WTC11 (cell line): ENCODE data around the gene RBFA. TPM values are rescaled to one million over a fixed set of nuclear protein-coding genes. Genes with fewer than 3 reads are reported as not detected.

Source experiments
- ATAC-seq: fragments of 200-7000 bp; cut with Tn5 transposase; 2 replicates; pipeline ENCODE4 v1.10.0; 2021; ENCODE audit warnings: mild to moderate bottlenecking, moderate library complexity
- CTCF ChIA-PET: fragments of 300-600 bp; sonication (Branson Sonifier 250); formaldehyde crosslinking; loops from one replicate; lab custom pipeline; 2021; ENCODE audit warnings: antibody characterized with exemption; lab: Charles Lee
- POLR2A ChIA-PET: fragments of 350-600 bp; sonication (Branson Sonifier 250); formaldehyde crosslinking; loops from one replicate; lab custom pipeline; 2021; ENCODE audit warnings: antibody characterized with exemption; lab: Charles Lee
- DNase-seq: peaks from one replicate; pipeline ENCODE4 v3.0.0; 2021; ENCODE audit warnings: low spot score
- H3K27ac Mint-ChIP-seq: 2 replicates; pipeline ENCODE4 v1.8.0; 2021; ENCODE audit warnings: mixed read lengths
- H3K27me3 Mint-ChIP-seq: 2 replicates; pipeline ENCODE4 v1.8.0; 2021; ENCODE audit warnings: low read depth, mild to moderate bottlenecking, moderate library complexity, mixed read lengths
- H3K36me3 Mint-ChIP-seq: 2 replicates; pipeline ENCODE4 v1.8.0; 2021; ENCODE audit warnings: mixed read lengths
- H3K4me1 Mint-ChIP-seq: 2 replicates; pipeline ENCODE4 v1.8.0; 2022; ENCODE audit warnings: mixed read lengths
- H3K4me3 Mint-ChIP-seq: 2 replicates; pipeline ENCODE4 v1.8.0; 2021; ENCODE audit warnings: mild to moderate bottlenecking, moderate library complexity, mixed read lengths
- H3K9me3 Mint-ChIP-seq: 2 replicates; pipeline ENCODE4 v1.8.0; 2021; ENCODE audit warnings: mixed read lengths
- ARID4B ChIP-seq: sonication (generic); formaldehyde crosslinking; IDR thresholded peaks from 2 replicates; pipeline ENCODE4 v1.8.0; 2023; ENCODE audit warnings: missing genetic modification reagents, mild to moderate bottlenecking, borderline replicate concordance
- CBFB ChIP-seq: sonication (generic); formaldehyde crosslinking; IDR thresholded peaks from 2 replicates; pipeline ENCODE4 v1.8.1; 2022; ENCODE audit warnings: mild to moderate bottlenecking, low read depth, missing genetic modification reagents
- CDX4 ChIP-seq: fragments of 250-450 bp; sonication (Bioruptor Pico); IDR thresholded peaks from 2 replicates; pipeline ENCODE4 v1.9.0; 2021; ENCODE audit warnings: moderate library complexity, mild to moderate bottlenecking, inconsistent platforms, borderline replicate concordance
- CREM ChIP-seq: sonication (generic); formaldehyde crosslinking; IDR thresholded peaks from 2 replicates; pipeline ENCODE4 v1.8.1; 2022; ENCODE audit warnings: mild to moderate bottlenecking, missing genetic modification reagents, moderate library complexity
- FOXJ3 ChIP-seq: sonication (generic); formaldehyde crosslinking; IDR thresholded peaks from 2 replicates; pipeline ENCODE4 v1.9.0; 2021; ENCODE audit warnings: missing genetic modification reagents, mild to moderate bottlenecking, borderline replicate concordance
- GTF2I ChIP-seq: fragments of 250-450 bp; sonication (Bioruptor Pico); conservative IDR thresholded peaks from 2 replicates; pipeline ENCODE4 v1.4.0; 2021; ENCODE audit warnings: mild to moderate bottlenecking
- MYBL2 ChIP-seq: sonication (generic); formaldehyde crosslinking; IDR thresholded peaks from 2 replicates; pipeline ENCODE4 v1.8.1; 2023; ENCODE audit warnings: mild to moderate bottlenecking, moderate library complexity, missing genetic modification reagents
- RELA ChIP-seq: sonication (generic); formaldehyde crosslinking; IDR thresholded peaks from 2 replicates; pipeline ENCODE4 v1.8.1; 2022; ENCODE audit warnings: missing genetic modification reagents, mild to moderate bottlenecking, borderline replicate concordance
- ZNF416 ChIP-seq: fragments of 250-450 bp; sonication (Bioruptor Pico); IDR thresholded peaks from 2 replicates; pipeline ENCODE4 v1.9.0; 2021; ENCODE audit warnings: mild to moderate bottlenecking, inconsistent platforms
- ZNF423 ChIP-seq: fragments of 250-450 bp; sonication (Bioruptor Pico); IDR thresholded peaks from 2 replicates; pipeline ENCODE4 v2.1.2; 2022; ENCODE audit warnings: mild to moderate bottlenecking, moderate library complexity
- ZSCAN18 ChIP-seq: fragments of 250-450 bp; sonication (Bioruptor Pico); IDR thresholded peaks from 2 replicates; pipeline ENCODE4 v2.1.2; 2022; ENCODE audit warnings: mild to moderate bottlenecking, moderate library complexity
- total RNA-seq: library from RNA; stranded (reverse); gene quantifications from 3 replicates; pipeline ENCODE4 v1.2.3, GENCODE V29; 2021
- TF ChIP-seq, protein P1 (sequence below): sonication (generic); formaldehyde crosslinking; IDR thresholded peaks from 2 replicates; pipeline ENCODE4 v1.8.1; 2022; ENCODE audit warnings: low read depth, mild to moderate bottlenecking, moderate library complexity, missing genetic modification reagents, borderline replicate concordance
- TF ChIP-seq, protein P2 (sequence below): fragments of 200-600 bp; IDR thresholded peaks from 2 replicates; pipeline ENCODE4 v1.8.0; 2022; ENCODE audit warnings: antibody characterized with exemption
- TF ChIP-seq, protein P3 (sequence below): sonication (generic); formaldehyde crosslinking; IDR thresholded peaks from 2 replicates; pipeline ENCODE4 v1.8.1; 2023; ENCODE audit warnings: mild to moderate bottlenecking, missing genetic modification reagents, moderate library complexity
- TF ChIP-seq, protein P4 (sequence below): sonication (generic); formaldehyde crosslinking; conservative IDR thresholded peaks from 2 replicates; pipeline ENCODE4 v1.8.1; 2023; ENCODE audit warnings: mild to moderate bottlenecking, low read depth, missing genetic modification reagents, moderate library complexity
- TF ChIP-seq, protein P5 (sequence below): sonication (generic); formaldehyde crosslinking; IDR thresholded peaks from 2 replicates; pipeline ENCODE4 v1.8.1; 2022; ENCODE audit warnings: mild to moderate bottlenecking, missing genetic modification reagents, moderate library complexity, borderline replicate concordance

The RBFA gene
- total RNA-seq, 1 experiment from 2014 or later, result 37.1 TPM

DNA sequence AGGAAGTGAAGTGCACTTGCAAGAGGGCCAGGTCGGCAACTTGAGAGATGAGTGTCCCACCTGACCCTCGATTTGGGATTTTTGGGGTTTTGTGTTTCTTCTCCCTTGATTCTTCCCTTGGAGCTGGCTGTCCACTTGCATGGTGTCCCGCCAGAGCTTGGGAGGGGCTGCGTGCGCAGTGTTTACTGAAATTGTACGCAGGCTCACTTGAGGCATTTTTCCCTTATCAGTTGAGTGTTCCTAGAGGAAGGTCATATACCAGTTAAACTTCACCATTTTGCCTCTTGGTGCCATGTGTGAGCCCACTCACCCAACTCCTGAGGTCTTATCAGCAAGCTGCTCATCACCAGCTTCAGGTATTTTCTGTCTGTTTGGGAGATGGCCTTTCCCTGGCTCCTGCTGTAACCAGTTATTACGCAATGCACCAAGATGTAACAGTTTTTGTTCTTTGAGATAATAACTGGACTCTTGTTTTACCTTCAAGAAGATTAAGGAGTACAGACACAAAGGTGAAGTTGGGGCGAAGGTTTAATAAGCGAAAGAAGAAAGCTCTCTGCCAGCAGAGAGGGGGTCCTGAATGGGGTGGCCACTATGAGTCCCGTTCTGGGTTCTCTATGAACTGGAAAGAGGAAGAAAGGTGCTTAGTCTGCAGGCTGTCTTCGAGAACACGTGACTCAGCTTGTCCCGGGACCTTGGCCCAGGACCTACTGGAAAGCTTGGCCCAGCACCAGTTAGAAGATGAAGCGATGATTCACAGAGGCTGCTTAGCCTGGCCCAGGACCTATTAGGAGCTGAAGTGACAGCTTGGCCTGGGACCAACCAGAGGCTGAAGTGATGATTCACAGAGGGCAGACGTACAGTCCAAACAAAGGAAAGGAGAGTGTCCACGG lies 24.3 kb upstream of the RBFA start (continued):
- TF ChIP-seq, protein P1, sequence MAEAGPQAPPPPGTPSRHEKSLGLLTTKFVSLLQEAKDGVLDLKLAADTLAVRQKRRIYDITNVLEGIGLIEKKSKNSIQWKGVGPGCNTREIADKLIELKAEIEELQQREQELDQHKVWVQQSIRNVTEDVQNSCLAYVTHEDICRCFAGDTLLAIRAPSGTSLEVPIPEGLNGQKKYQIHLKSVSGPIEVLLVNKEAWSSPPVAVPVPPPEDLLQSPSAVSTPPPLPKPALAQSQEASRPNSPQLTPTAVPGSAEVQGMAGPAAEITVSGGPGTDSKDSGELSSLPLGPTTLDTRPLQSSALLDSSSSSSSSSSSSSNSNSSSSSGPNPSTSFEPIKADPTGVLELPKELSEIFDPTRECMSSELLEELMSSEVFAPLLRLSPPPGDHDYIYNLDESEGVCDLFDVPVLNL (CRISPR knock-in tag), result no peak
- TF ChIP-seq, protein P2, sequence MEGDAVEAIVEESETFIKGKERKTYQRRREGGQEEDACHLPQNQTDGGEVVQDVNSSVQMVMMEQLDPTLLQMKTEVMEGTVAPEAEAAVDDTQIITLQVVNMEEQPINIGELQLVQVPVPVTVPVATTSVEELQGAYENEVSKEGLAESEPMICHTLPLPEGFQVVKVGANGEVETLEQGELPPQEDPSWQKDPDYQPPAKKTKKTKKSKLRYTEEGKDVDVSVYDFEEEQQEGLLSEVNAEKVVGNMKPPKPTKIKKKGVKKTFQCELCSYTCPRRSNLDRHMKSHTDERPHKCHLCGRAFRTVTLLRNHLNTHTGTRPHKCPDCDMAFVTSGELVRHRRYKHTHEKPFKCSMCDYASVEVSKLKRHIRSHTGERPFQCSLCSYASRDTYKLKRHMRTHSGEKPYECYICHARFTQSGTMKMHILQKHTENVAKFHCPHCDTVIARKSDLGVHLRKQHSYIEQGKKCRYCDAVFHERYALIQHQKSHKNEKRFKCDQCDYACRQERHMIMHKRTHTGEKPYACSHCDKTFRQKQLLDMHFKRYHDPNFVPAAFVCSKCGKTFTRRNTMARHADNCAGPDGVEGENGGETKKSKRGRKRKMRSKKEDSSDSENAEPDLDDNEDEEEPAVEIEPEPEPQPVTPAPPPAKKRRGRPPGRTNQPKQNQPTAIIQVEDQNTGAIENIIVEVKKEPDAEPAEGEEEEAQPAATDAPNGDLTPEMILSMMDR, result no peak
- TF ChIP-seq ARID4B (CRISPR knock-in tag) (no peak), CREM (CRISPR knock-in tag) (no peak), RELA (no peak), ZSCAN18 (CRISPR knock-in tag) (no peak)
- TF ChIP-seq, protein P3, sequence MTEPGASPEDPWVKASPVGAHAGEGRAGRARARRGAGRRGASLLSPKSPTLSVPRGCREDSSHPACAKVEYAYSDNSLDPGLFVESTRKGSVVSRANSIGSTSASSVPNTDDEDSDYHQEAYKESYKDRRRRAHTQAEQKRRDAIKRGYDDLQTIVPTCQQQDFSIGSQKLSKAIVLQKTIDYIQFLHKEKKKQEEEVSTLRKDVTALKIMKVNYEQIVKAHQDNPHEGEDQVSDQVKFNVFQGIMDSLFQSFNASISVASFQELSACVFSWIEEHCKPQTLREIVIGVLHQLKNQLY (CRISPR knock-in tag), result no peak
- TF ChIP-seq, protein P4, sequence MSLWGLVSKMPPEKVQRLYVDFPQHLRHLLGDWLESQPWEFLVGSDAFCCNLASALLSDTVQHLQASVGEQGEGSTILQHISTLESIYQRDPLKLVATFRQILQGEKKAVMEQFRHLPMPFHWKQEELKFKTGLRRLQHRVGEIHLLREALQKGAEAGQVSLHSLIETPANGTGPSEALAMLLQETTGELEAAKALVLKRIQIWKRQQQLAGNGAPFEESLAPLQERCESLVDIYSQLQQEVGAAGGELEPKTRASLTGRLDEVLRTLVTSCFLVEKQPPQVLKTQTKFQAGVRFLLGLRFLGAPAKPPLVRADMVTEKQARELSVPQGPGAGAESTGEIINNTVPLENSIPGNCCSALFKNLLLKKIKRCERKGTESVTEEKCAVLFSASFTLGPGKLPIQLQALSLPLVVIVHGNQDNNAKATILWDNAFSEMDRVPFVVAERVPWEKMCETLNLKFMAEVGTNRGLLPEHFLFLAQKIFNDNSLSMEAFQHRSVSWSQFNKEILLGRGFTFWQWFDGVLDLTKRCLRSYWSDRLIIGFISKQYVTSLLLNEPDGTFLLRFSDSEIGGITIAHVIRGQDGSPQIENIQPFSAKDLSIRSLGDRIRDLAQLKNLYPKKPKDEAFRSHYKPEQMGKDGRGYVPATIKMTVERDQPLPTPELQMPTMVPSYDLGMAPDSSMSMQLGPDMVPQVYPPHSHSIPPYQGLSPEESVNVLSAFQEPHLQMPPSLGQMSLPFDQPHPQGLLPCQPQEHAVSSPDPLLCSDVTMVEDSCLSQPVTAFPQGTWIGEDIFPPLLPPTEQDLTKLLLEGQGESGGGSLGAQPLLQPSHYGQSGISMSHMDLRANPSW (CRISPR knock-in tag), result no peak

DNA sequence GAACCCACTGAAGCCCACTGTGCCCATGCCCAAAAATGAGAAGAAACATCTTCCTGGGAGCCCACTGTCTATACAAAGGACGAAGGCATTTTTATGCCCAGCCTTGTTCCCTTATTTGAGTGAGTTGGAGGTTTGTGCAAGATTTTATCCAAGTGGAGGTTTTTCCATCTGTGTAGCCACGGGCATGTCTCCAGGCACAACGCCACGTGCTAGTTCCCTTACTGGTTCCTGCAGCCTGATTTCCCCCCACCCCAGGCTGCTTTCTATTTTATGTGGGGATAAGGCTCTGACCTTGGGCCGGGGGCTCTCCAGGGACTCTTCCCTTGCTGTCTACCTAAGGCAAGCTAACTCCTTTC lies 23.7 kb upstream of the RBFA start:
- DNase-seq (no peak), ATAC-seq (no peak)
- H3K36me3 Mint-ChIP-seq, result peaks cover 35% of the 10 kb centered on the region
- H3K27me3 Mint-ChIP-seq, result peaks cover 13% of the 10 kb centered on the region
- POLR2A ChIA-PET, result no interaction called here
- peaks cover 76% of the 10 kb centered on the region for H3K9me3 Mint-ChIP-seq
- CTCF ChIA-PET, result no interaction called here
- no peak overlapping the region for H3K4me3 Mint-ChIP-seq
- no peak overlapping the region for H3K27ac Mint-ChIP-seq
- H3K4me1 Mint-ChIP-seq, result peaks cover 20% of the 10 kb centered on the region
- no peak for TF ChIP-seq RELA
- no peak for TF ChIP-seq CREM (CRISPR knock-in tag)
- TF ChIP-seq CBFB (CRISPR knock-in tag), result no peak
- TF ChIP-seq ZNF416 (CRISPR knock-in tag), result no peak
- TF ChIP-seq MYBL2 (CRISPR knock-in tag), result no peak
- no peak for TF ChIP-seq FOXJ3 (CRISPR knock-in tag)
- no peak for TF ChIP-seq GTF2I (CRISPR knock-in tag)
- TF ChIP-seq ZNF423 (CRISPR knock-in tag), result no peak
- TF ChIP-seq ZSCAN18 (CRISPR knock-in tag), result no peak
- TF ChIP-seq, protein P5, sequence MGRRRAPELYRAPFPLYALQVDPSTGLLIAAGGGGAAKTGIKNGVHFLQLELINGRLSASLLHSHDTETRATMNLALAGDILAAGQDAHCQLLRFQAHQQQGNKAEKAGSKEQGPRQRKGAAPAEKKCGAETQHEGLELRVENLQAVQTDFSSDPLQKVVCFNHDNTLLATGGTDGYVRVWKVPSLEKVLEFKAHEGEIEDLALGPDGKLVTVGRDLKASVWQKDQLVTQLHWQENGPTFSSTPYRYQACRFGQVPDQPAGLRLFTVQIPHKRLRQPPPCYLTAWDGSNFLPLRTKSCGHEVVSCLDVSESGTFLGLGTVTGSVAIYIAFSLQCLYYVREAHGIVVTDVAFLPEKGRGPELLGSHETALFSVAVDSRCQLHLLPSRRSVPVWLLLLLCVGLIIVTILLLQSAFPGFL (CRISPR knock-in tag), result no peak
- no peak for TF ChIP-seq CDX4 (CRISPR knock-in tag)
